ENCODE measurements around the gene SLC9A3.

DNA sequence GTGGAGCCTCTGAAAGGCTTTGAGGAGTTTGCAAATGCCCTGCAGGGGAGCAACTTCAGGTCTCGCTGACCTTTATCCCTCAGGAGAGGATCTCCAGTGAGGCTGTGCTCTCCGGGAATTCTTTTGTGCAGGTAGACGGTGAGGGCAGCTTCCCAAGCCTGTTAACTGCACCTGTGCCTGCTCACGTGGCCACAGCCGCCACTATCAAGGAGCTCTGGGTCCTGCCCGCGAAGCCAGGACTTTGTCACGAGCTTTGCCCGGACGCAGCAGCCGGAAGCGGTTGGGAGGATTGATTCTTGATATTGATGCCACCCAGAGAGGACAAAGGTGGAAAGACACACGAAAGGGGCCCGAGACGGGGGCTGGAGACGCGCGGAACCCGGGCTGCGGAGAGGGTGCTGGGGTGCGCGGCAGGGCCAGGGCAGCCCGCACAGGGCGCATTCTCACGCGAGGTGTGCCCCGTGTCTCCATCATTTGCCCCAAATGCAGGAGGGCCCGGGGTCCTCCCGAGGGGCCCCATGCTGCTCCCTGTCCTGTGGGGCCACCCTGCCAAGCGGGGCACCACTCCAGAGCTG is 18.2 kb downstream of the SLC9A3 start:
- no peak for TF ChIP-seq MAF1 (CRISPR knock-in tag; IDR thresholded peaks at IDR 0.05; ENCODE audit: borderline replicate concordance)
- TF ChIP-seq SALL2 (CRISPR knock-in tag; IDR thresholded peaks at IDR 0.05) = no peak
- TF ChIP-seq ZZZ3 (CRISPR knock-in tag; IDR thresholded peaks at IDR 0.05; ENCODE audit: borderline replicate concordance) = no peak
- no peak for TF ChIP-seq ZBTB20 (CRISPR knock-in tag; IDR thresholded peaks at IDR 0.05; ENCODE audit: borderline replicate concordance, low read depth)
- TF ChIP-seq POLR2AphosphoS2 (IDR thresholded peaks at IDR 0.05; ENCODE audit: low read depth, low read length) = no peak

Measured in HepG2 (cell line).